H4 (cell line): Measurements from ENCODE around the gene DXO. TPM values are rescaled to one million over a fixed set of nuclear protein-coding genes. Genes with fewer than 3 reads are reported as not detected.

Experiments
- DNase-seq: peaks from one replicate; pipeline ENCODE4 v3.0.0-alpha.2; 2015; ENCODE audit warnings: low spot score
- total RNA-seq: library from RNA; depleted of rRNA; stranded (reverse); fragments of >200 nt; shearing (Covaris generic); gene quantifications from 2 replicates; pipeline ENCODE4 v1.2.3, GENCODE V29; 2014; rRNA removed

Gene DXO
- total RNA-seq, 1 experiment from 2014 or later, result 11.0 TPM

DNA sequence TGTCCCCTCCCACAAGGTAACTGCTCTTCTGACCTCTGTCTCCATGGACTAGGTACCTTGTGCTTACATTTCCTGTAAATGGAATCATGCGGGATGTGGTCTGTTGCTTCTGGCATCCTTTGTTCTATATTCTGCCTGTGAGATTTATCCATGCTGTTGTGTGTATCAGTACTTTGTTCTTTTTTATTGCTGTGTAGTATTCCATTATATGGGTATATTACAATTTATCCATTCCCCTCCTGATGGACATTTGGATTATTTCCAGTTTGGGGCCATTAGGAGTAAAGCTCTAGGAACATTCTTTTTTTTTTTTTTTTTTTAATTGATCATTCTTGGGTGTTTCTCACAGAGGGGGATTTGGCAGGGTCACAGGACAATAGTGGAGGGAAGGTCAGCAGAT is 41.0 kb downstream of the DXO start:
- DNase-seq, result no peak

DNA sequence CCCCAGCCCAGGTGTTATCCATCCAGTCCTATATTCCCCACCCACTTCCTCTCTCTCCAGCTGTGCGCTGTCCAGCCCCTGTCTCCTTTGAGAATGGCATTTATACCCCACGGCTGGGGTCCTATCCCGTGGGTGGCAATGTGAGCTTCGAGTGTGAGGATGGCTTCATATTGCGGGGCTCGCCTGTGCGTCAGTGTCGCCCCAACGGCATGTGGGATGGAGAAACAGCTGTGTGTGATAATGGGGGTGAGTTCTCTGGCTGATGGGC is 43.3 kb downstream of the DXO start:
- no peak for DNase-seq

- no peak for DNase-seq
Observed at GRCh38 chr6:31927863-31928671, 43.9 kb downstream of the DXO start.

DNA sequence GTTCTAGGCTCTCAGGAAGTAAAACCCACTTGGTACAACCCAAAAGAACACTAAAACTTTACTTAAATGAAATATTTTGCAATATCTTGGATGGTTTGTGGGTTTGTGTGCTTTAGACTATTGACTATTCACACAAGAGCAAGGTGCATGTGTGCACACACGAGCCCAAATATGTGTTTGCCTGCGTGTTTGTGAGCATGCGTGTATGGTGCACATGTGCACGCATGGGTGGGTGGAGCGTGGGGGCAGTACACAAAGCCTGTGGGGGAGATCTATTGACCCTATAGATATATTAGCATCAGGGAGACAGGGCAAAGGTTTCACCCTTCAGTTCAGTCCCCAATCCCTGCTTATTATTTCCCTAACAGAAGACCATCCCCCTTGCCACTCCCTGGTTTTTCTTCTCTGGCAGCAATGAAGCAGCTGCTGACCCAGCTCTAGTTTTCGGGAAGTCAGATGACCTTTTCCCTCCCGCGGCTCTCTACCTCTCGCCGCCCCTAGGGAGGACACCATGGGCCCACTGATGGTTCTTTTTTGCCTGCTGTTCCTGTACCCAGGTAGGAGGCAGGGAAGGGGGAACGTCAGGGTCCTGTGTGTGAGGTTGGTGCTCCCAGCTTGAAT is 44.6 kb downstream of the DXO start, which contains the start of gene C2:
Gene C2 (plus strand): TSS at position 476 of the 621 bp plus-strand sequence. CDS start 36 bp downstream, at position 512.
- no peak for DNase-seq

DNA sequence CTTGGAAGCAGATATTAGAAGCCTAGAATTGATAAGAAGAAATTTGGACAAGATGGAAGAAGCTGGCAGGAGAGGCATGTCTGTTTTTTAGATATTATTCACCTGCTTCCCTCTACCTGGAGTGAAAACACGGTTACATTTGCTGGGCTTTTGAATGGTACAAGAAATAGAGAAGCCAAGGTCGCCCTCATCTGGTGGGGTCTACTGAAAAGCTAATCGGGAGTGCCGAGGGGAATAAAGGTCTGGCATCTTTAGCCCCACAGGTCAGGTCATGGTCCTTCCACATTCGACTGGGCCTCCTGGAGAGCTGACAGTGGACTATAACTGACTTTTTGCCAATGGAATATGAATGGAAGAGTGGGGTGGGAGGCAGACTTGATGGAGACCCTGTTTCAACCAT is 49.0 kb downstream of the DXO start:
- DNase-seq, result no peak

DNA sequence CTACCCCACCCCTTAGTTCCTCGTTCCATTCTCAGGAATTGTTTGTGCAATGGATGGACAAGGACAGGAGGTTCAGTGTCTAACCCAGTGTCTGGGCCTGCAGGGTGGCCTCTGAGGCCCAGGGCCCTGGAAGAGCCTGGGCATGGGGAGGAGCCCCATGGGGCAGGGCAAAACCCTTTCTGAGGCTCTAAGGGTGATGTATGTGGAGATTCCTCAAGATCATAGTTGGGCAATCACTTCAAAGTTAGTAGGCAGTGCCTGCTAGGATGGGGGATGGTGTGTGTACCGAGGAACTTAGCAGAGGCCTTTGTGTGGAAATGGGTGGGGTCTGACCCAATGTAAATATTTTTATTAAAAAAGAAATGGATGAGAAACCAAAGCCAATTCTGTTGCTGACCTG is 51.1 kb downstream of the DXO start:
- DNase-seq, result no peak

Other genes with a start within 250 kb of the DXO start
- not detected in 2 replicates for gene MPIG6B, start 248.8 kb downstream of the DXO start, total RNA-seq
- 75.2 and 101 TPM in 2 replicates for gene DDAH2, start 242.8 kb downstream of the DXO start, total RNA-seq
- 710 and 730 TPM in 2 replicates for gene CLIC1, start 235.6 kb downstream of the DXO start, total RNA-seq
- 5.3 and 10.8 TPM in 2 replicates for gene MSH5, start 232.1 kb downstream of the DXO start, total RNA-seq
- gene SAPCD1, start 209.5 kb downstream of the DXO start, total RNA-seq, result 0.21 and 2.8 TPM in 2 replicates
- 0.37 and 2.2 TPM in 2 replicates for gene VWA7, start 194.8 kb downstream of the DXO start, total RNA-seq
- 37.3 and 37.5 TPM in 2 replicates for gene VARS1, start 176.4 kb downstream of the DXO start, total RNA-seq
- 108 and 123 TPM in 2 replicates for gene LSM2, start 165.2 kb downstream of the DXO start, total RNA-seq
- 0.85 and 1.0 TPM in 2 replicates for gene HSPA1L, start 156.9 kb downstream of the DXO start, total RNA-seq
- 29.8 and 31.5 TPM in 2 replicates for gene HSPA1A, start 156.6 kb downstream of the DXO start, total RNA-seq
- 84.4 and 109 TPM in 2 replicates for gene HSPA1B, start 144.4 kb downstream of the DXO start, total RNA-seq
- 91.5 and 101 TPM in 2 replicates for gene NEU1, start 109.3 kb downstream of the DXO start, total RNA-seq
- gene SLC44A4, start 93.1 kb downstream of the DXO start, total RNA-seq, result not detected in 2 replicates
- gene EHMT2, start 74.4 kb downstream of the DXO start, total RNA-seq, result 44.6 and 49.6 TPM in 2 replicates
- gene ZBTB12, start 70.1 kb downstream of the DXO start, total RNA-seq, result 0.62 and 0.70 TPM in 2 replicates
- gene C2, start 44.4 kb downstream of the DXO start, total RNA-seq, result 0.75 TPM in 1 of 2 replicates, not detected in the other
- 1.5 and 4.3 TPM in 2 replicates for gene CFB, start 26.0 kb downstream of the DXO start, total RNA-seq
- gene NELFE, start 13.2 kb downstream of the DXO start, total RNA-seq, result 140 and 141 TPM in 2 replicates
- 21.1 and 23.8 TPM in 2 replicates for gene SKIC2, start 13.0 kb downstream of the DXO start, total RNA-seq
- gene C4A, start 9.9 kb upstream of the DXO start, total RNA-seq, result 7.2 and 8.5 TPM in 2 replicates
- 6.5 and 10.9 TPM in 2 replicates for gene C4B, start 42.7 kb upstream of the DXO start, total RNA-seq
- 0.48 TPM in 1 of 2 replicates, not detected in the other for gene CYP21A2, start 66.3 kb upstream of the DXO start, total RNA-seq
- 0.06 and 0.29 TPM in 2 replicates for gene TNXB, start 137.2 kb upstream of the DXO start, total RNA-seq
- gene ATF6B, start 156.1 kb upstream of the DXO start, total RNA-seq, result 17.1 and 23.4 TPM in 2 replicates
- gene FKBPL, start 158.2 kb upstream of the DXO start, total RNA-seq, result 11.7 and 14.2 TPM in 2 replicates
- 0.10 TPM in 1 of 2 replicates, not detected in the other for gene PRRT1, start 179.8 kb upstream of the DXO start, total RNA-seq
- 19.3 and 25.7 TPM in 2 replicates for gene PPT2, start 182.0 kb upstream of the DXO start, total RNA-seq
- gene EGFL8, start 192.5 kb upstream of the DXO start, total RNA-seq, result 0.43 and 1.7 TPM in 2 replicates
- gene AGPAT1, start 203.9 kb upstream of the DXO start, total RNA-seq, result 45.6 and 51.3 TPM in 2 replicates
- gene RNF5, start 206.3 kb upstream of the DXO start, total RNA-seq, result 55.7 and 56.9 TPM in 2 replicates
- 0.41 TPM in 1 of 2 replicates, not detected in the other for gene AGER, start 212.1 kb upstream of the DXO start, total RNA-seq
- 14.3 and 17.4 TPM in 2 replicates for gene PBX2, start 218.1 kb upstream of the DXO start, total RNA-seq
- gene GPSM3, start 220.5 kb upstream of the DXO start, total RNA-seq, result 3.2 and 3.9 TPM in 2 replicates